Measurements from ENCODE around the gene TBX4.

DNA sequence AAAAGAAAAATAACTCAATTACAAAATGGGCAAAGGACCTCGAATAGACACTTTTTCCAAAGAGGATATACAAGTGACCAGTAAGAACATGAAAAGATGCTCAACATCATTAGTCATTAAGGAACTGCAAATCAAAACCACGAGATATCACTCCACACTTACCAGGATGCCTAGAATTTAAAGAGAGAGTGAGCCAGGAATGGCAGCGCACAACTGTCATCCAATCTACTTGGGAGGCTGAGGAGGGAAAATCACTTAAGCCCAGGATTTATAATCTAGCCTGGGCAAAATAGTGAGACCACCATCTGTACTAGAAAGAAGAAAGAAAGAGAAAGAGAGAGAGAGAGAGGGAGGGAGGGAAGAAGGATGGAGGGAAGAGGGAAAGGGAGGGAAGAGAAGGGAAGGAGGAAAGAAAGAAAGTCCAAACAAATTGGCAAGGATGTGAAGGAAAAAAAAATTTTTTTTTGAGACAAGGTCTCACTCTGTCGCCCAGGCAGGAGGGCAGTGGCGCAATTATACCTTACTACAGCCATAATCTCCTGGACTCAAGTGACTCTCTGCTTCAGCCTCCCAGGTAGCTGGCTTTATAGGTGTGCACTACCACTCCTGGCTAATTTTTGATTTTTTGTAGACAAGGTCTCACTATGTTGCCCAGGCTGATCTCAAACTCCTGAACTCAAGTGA, 30.0 kb upstream of the TBX4 start:
- TF ChIP-seq POLR2A (IDR thresholded peaks at IDR 0.05), result no peak
- TF ChIP-seq CTCF (IDR thresholded peaks at IDR 0.05), result no peak

Data from thyroid gland (tissue), 4 donors.